Activated CD8-positive, alpha-beta memory T cell treated with anti-CD3 and anti-CD28 coated beads, Interleukin-2, amount 50 U/mL, for 1 hour (primary cell): ENCODE measurements around the gene ZNHIT2.
"Not testable (repeated sequence)": the region's sequence is repeated elsewhere in the genome, so short reads cannot be mapped to it uniquely, and the experiment has no call there.

Source experiments
- DNase-seq: peaks from one replicate; pipeline ENCODE4 v3.0.0-alpha.2; 2020; ENCODE audit errors: extremely low read depth

ZNHIT2 gene

GRCh38 chr11:65119670-65119995, 2.1 kb upstream of the ZNHIT2 start:
- DNase-seq = no peak

GRCh38 chr11:65118891-65119669, 1.6 kb upstream of the ZNHIT2 start:
- DNase-seq = not testable (repeated sequence)

- no peak for DNase-seq
These were observed 766 bp upstream of the ZNHIT2 start for GRCh38 chr11:65118097-65118837.

- no peak for DNase-seq
These were observed 913 bp downstream of the ZNHIT2 start for GRCh38 chr11:65116370-65117205.

- DNase-seq = no peak
These were observed 2.0 kb downstream of the ZNHIT2 start for GRCh38 chr11:65115361-65116082.

GRCh38 chr11:65114538-65115171, 2.8 kb downstream of the ZNHIT2 start:
- DNase-seq = no peak

GRCh38 chr11:65113839-65114238, 3.7 kb downstream of the ZNHIT2 start:
- no peak for DNase-seq

- DNase-seq = no peak
These were observed 4.1 kb downstream of the ZNHIT2 start for GRCh38 chr11:65113361-65113756.

- no peak for DNase-seq
These were observed 4.7 kb downstream of the ZNHIT2 start for GRCh38 chr11:65112546-65113360.

GRCh38 chr11:65111744-65112545, 5.6 kb downstream of the ZNHIT2 start, which contains the start of gene TM7SF2:
Gene TM7SF2, plus strand, starts transcription at chr11:65111872. Its CDS starts 144 bp downstream, at chr11:65112016.
- DNase-seq = peak; percentile 83

- no peak for DNase-seq
These were observed 6.2 kb downstream of the ZNHIT2 start for GRCh38 chr11:65111159-65111743.

GRCh38 chr11:65110354-65110861, 7.1 kb downstream of the ZNHIT2 start:
- DNase-seq = peak; percentile 65

- no peak for DNase-seq
These were observed 8.0 kb downstream of the ZNHIT2 start for GRCh38 chr11:65109231-65110198.

- DNase-seq = no peak
These were observed 8.9 kb downstream of the ZNHIT2 start for GRCh38 chr11:65108469-65109123.

GRCh38 chr11:65107751-65108468, 9.6 kb downstream of the ZNHIT2 start:
- no peak for DNase-seq

GRCh38 chr11:65107078-65107477, 10.4 kb downstream of the ZNHIT2 start:
- no peak for DNase-seq
